Smooth muscle cell (in vitro differentiated cells): Measurements from ENCODE around the gene PTPRN2. TPM values are rescaled to one million over a fixed set of nuclear protein-coding genes. Genes with fewer than 3 reads are reported as not detected.

Source experiments
- DNase-seq: peaks from one replicate; lab custom pipeline; 2025; ENCODE audit not compliant: unreplicated experiment; lab: John Stamatoyannopoulos, UW
- H2AFZ ChIP-seq: fragments of 200-600 bp; sonication (generic); 2 replicates; pipeline ENCODE4 v1.6.0; 2016; ENCODE audit warnings: antibody characterized with exemption, low read depth, mild to moderate bottlenecking
- H3F3A ChIP-seq: fragments of 200-600 bp; sonication (generic); 2 replicates; pipeline ENCODE4 v1.6.0; 2017; ENCODE audit warnings: antibody characterized with exemption, low read depth
- H3K27ac ChIP-seq: fragments of 200-600 bp; sonication (generic); 2 replicates; pipeline ENCODE4 v1.5.1; 2016; ENCODE audit warnings: low read depth, mild to moderate bottlenecking
- H3K27me3 ChIP-seq: fragments of 200-600 bp; sonication (generic); 2 replicates; pipeline ENCODE4 v1.6.1; 2016; ENCODE audit warnings: low read depth, mild to moderate bottlenecking
- H3K36me3 ChIP-seq: fragments of 200-600 bp; sonication (generic); 2 replicates; pipeline ENCODE4 v1.5.1; 2016; ENCODE audit warnings: low read depth
- H3K4me1 ChIP-seq: fragments of 200-600 bp; sonication (generic); 2 replicates; pipeline ENCODE4 v1.5.1; 2016; ENCODE audit warnings: low read depth
- H3K4me2 ChIP-seq: fragments of 200-600 bp; sonication (generic); 2 replicates; pipeline ENCODE4 v1.6.0; 2016; ENCODE audit warnings: mild to moderate bottlenecking
- H3K4me3 ChIP-seq: fragments of 200-600 bp; sonication (generic); 2 replicates; pipeline ENCODE4 v1.5.1; 2016; ENCODE audit warnings: mild to moderate bottlenecking
- H3K79me2 ChIP-seq: fragments of 200-600 bp; sonication (generic); 2 replicates; pipeline ENCODE4 v1.6.0; 2016; ENCODE audit warnings: low read depth, mild to moderate bottlenecking
- H3K9ac ChIP-seq: fragments of 200-600 bp; sonication (generic); 2 replicates; pipeline ENCODE4 v1.6.0; 2016; ENCODE audit warnings: low read depth
- H3K9me3 ChIP-seq: fragments of 200-600 bp; sonication (generic); replicated peaks from 2 replicates; pipeline ENCODE4 v1.5.1; 2016; ENCODE audit warnings: low read depth
- H4K20me1 ChIP-seq: fragments of 200-600 bp; sonication (generic); 2 replicates; pipeline ENCODE4 v1.6.0; 2016; ENCODE audit warnings: low read depth
- WGBS: methylation state at CpG from one replicate; pipeline ENCODE4 v1.1.7; 2016; ENCODE audit warnings: low lambda C conversion rate; 5-methylcytosine and 5-hydroxymethylcytosine counted together
- polyA plus RNA-seq: library from polyadenylated mRNA; unstranded; fragments of >200 nt; fragmentation: Nextera tagmentation; extraction: Ambion mirVana; gene quantifications from 2 replicates; pipeline ENCODE4 v1.2.1, GENCODE V29; 2016
- total RNA-seq: library from RNA; depleted of rRNA; stranded (reverse); fragments of >200 nt; gene quantifications from 2 replicates; pipeline ENCODE4 v1.2.3, GENCODE V29; 2014
- TF ChIP-seq, protein P1 (sequence below): fragments of 200-600 bp; sonication (generic); IDR thresholded peaks from 2 replicates; pipeline ENCODE4 v1.5.1; 2017; ENCODE audit warnings: borderline replicate concordance, mild to moderate bottlenecking, antibody characterized with exemption; ENCODE audit not compliant: insufficient read depth, poor library complexity, severe bottlenecking

Gene PTPRN2
- total and polyA plus RNA-seq, 2 experiments from 2014 or later, result 0.09 to 0.87 TPM

DNA sequence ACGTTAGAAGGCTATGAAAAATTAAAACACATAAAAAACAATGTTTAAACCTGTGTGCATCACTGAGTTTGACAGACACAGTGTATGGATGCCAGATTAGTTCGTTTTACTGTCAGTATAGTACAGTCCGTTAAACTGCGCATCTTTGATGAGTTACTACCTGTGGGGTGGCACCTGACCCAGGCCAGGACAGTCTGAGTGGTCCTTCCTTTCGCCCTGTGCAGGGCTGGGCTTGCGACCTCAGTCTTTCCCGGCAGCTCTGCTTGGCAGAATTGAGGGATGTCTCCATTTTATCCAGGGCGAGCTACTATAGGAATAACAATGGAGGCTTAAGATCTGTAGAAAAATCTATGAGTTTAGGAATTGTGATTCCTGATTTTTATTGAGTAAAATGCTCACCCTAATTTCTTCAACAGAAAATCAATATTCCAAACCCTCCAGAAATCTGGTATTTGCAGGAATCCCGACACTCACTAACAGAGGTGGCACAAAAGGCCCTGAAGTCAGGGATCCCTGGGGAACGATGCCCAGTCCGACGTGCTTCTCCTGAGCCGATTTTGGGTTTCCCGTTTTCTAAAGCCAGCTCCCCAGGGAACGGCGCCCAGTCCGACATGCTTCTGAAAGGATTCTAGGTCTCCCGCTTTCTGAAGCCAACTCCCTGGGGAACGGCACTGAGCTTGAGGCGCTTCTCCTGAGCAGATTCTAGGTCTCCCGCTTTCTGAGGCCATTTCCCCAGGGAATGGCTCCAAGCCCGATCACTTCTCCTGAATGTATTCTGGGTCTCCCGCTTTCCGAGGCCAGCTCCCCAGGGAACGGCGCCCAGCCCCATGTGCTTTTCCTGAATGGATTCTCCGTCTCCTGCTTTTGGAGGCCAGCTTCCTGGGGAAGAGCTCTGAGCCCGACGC, 873.2 kb downstream of the PTPRN2 start:
- DNase-seq, result no peak
- TF ChIP-seq, protein P1, sequence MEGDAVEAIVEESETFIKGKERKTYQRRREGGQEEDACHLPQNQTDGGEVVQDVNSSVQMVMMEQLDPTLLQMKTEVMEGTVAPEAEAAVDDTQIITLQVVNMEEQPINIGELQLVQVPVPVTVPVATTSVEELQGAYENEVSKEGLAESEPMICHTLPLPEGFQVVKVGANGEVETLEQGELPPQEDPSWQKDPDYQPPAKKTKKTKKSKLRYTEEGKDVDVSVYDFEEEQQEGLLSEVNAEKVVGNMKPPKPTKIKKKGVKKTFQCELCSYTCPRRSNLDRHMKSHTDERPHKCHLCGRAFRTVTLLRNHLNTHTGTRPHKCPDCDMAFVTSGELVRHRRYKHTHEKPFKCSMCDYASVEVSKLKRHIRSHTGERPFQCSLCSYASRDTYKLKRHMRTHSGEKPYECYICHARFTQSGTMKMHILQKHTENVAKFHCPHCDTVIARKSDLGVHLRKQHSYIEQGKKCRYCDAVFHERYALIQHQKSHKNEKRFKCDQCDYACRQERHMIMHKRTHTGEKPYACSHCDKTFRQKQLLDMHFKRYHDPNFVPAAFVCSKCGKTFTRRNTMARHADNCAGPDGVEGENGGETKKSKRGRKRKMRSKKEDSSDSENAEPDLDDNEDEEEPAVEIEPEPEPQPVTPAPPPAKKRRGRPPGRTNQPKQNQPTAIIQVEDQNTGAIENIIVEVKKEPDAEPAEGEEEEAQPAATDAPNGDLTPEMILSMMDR, result no peak
- WGBS, result 87% methylated on average over 29 of the region's 29 CpGs

DNA sequence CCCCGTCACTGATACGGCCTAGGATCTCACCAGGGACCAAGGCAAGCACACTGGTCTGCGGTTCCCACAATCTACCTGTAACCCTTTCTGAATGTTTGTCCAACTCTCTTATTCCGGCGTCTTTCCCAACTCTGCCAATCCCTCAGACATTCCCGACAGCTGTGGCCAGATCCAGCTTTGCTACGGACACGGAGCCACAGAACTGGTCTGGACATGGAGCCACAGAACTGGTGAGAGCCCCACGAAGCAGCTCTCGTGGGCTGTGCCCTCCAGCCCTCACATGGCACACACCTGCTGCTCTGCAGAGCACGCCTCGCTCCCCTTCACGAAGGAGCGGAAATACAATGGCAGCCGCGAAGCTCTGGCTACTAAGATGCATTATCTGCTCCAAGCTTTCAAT, 874.0 kb downstream of the PTPRN2 start:
- no peak overlapping the region for H3K9ac ChIP-seq
- TF ChIP-seq, protein P1, result no peak
- H2AFZ ChIP-seq, result no peak overlapping the region
- WGBS, result 87% methylated on average over 16 of the region's 16 CpGs
- no peaks in the 10 kb centered on the region for H3F3A ChIP-seq
- H4K20me1 ChIP-seq, result no peaks in the 10 kb centered on the region
- DNase-seq, result no peak
- no peaks in the 10 kb centered on the region for H3K9me3 ChIP-seq
- peaks cover 6% of the 10 kb centered on the region for H3K27me3 ChIP-seq
- no peaks in the 10 kb centered on the region for H3K4me1 ChIP-seq
- H3K4me2 ChIP-seq, result no peak overlapping the region
- H3K36me3 ChIP-seq, result no peaks in the 10 kb centered on the region
- H3K27ac ChIP-seq, result no peak overlapping the region
- no peak overlapping the region for H3K4me3 ChIP-seq
- H3K79me2 ChIP-seq, result no peaks in the 10 kb centered on the region

More for the DNA sequence above, 873.2 kb downstream of the PTPRN2 start:
- Histone ChIP-seq H3K79me2 (no peaks in the 10 kb centered on the region), H3K36me3 (no peaks in the 10 kb centered on the region), H3K27ac (no peak overlapping the region), H2AFZ (no peak overlapping the region), H3K27me3 (peaks cover 6% of the 10 kb centered on the region), H3K4me2 (no peak overlapping the region), H3F3A (no peaks in the 10 kb centered on the region), H3K4me3 (no peak overlapping the region), H3K9ac (no peak overlapping the region), H3K4me1 (no peaks in the 10 kb centered on the region), H3K9me3 (no peaks in the 10 kb centered on the region), H4K20me1 (no peaks in the 10 kb centered on the region)

DNA sequence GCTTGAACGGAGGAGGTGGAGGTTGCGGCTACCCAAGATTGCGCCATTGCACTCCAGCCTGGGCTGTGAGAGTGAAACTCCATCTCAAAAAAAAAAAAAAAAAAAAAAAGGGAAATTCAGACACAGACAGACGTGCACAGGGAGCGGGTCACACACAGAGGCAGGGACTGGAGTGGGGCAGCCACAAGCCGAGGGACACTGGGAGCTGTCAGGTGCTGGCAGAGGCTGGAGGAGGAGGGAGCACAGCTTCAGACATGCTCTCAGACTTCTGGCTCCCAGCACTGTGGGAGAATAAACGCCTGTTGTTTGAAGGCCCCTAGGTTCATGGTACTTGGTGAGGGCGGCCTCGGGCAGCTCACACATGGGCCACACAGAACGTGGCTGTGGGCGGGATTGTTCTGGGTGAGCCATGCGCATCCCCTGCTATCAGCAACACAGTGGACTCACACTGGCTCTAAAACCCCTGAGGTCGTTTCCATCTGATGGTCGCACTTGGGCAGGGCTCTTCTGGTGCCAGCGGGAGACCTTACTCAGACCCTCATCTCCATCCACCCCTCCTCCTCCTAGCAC, 874.9 kb downstream of the PTPRN2 start:
- H3K4me3 ChIP-seq, result no peak overlapping the region
- H3K27ac ChIP-seq, result no peak overlapping the region
- TF ChIP-seq, protein P1, result no peak
- no peaks in the 10 kb centered on the region for H3K9me3 ChIP-seq
- no peaks in the 10 kb centered on the region for H4K20me1 ChIP-seq
- H3K4me2 ChIP-seq, result no peak overlapping the region
- peaks cover 6% of the 10 kb centered on the region for H3K27me3 ChIP-seq
- H2AFZ ChIP-seq, result no peak overlapping the region
- WGBS, result 81% methylated on average over 15 of the region's 15 CpGs
- DNase-seq, result no peak
- no peak overlapping the region for H3K9ac ChIP-seq
- no peaks in the 10 kb centered on the region for H3K36me3 ChIP-seq
- H3K4me1 ChIP-seq, result no peaks in the 10 kb centered on the region
- H3K79me2 ChIP-seq, result no peaks in the 10 kb centered on the region
- H3F3A ChIP-seq, result no peaks in the 10 kb centered on the region
